ENCODE measurements around the gene CLIP2.
A peak's percentile ranks its signal among the peaks of the same experiment; 100 is the strongest.
"Not testable (repeated sequence)": the region's sequence is repeated elsewhere in the genome, so short reads cannot be mapped to it uniquely, and the experiment has no call there.

CLIP2 gene

DNA sequence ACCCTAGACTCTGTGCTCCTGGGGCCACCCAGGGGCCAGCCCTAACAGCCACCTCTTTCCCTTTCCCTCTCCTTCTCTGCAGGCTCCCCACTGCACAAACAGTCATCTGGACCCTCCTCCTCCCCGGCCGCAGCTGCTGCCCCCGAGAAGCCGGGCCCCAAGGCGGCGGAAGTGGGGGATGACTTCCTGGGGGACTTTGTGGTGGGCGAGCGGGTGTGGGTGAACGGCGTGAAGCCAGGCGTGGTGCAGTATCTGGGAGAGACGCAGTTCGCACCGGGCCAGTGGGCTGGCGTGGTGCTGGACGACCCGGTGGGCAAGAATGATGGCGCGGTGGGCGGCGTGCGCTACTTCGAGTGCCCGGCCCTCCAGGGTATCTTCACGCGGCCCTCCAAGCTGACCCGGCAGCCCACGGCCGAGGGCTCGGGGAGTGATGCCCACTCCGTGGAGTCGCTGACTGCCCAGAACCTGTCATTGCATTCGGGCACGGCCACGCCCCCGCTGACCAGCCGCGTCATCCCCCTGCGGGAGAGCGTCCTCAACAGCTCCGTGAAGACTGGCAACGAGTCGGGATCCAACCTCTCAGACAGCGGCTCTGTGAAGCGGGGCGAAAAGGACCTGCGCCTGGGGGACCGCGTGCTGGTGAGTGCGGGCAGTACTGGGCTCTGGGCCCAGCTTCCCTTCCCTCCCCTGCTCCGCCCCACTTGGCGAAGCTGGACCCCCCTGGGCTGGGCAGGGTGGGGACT, 49.3 kb downstream of the CLIP2 start:
- ATAC-seq, result no peak
- TF ChIP-seq, protein P1, sequence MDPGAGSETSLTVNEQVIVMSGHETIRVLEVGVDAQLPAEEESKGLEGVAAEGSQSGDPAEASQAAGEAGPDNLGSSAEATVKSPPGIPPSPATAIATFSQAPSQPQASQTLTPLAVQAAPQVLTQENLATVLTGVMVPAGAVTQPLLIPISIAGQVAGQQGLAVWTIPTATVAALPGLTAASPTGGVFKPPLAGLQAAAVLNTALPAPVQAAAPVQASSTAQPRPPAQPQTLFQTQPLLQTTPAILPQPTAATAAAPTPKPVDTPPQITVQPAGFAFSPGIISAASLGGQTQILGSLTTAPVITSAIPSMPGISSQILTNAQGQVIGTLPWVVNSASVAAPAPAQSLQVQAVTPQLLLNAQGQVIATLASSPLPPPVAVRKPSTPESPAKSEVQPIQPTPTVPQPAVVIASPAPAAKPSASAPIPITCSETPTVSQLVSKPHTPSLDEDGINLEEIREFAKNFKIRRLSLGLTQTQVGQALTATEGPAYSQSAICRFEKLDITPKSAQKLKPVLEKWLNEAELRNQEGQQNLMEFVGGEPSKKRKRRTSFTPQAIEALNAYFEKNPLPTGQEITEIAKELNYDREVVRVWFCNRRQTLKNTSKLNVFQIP (CRISPR knock-in tag; IDR thresholded peaks at IDR 0.05; ENCODE audit: borderline replicate concordance, low read depth), result no peak
- TF ChIP-seq, protein P2, sequence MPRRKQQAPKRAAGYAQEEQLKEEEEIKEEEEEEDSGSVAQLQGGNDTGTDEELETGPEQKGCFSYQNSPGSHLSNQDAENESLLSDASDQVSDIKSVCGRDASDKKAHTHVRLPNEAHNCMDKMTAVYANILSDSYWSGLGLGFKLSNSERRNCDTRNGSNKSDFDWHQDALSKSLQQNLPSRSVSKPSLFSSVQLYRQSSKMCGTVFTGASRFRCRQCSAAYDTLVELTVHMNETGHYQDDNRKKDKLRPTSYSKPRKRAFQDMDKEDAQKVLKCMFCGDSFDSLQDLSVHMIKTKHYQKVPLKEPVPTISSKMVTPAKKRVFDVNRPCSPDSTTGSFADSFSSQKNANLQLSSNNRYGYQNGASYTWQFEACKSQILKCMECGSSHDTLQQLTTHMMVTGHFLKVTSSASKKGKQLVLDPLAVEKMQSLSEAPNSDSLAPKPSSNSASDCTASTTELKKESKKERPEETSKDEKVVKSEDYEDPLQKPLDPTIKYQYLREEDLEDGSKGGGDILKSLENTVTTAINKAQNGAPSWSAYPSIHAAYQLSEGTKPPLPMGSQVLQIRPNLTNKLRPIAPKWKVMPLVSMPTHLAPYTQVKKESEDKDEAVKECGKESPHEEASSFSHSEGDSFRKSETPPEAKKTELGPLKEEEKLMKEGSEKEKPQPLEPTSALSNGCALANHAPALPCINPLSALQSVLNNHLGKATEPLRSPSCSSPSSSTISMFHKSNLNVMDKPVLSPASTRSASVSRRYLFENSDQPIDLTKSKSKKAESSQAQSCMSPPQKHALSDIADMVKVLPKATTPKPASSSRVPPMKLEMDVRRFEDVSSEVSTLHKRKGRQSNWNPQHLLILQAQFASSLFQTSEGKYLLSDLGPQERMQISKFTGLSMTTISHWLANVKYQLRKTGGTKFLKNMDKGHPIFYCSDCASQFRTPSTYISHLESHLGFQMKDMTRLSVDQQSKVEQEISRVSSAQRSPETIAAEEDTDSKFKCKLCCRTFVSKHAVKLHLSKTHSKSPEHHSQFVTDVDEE (CRISPR knock-in tag; IDR thresholded peaks at IDR 0.05), result no peak
- TF ChIP-seq RARB (CRISPR knock-in tag; IDR thresholded peaks at IDR 0.05), result no peak
- no peak for TF ChIP-seq CSDC2 (CRISPR knock-in tag; IDR thresholded peaks at IDR 0.05)
- TF ChIP-seq ESRRG (CRISPR knock-in tag; IDR thresholded peaks at IDR 0.05), result no peak
- TF ChIP-seq GLIS3 (CRISPR knock-in tag; IDR thresholded peaks at IDR 0.05), result no peak
- no peak for TF ChIP-seq PPARA (CRISPR knock-in tag; IDR thresholded peaks at IDR 0.05; ENCODE audit: borderline replicate concordance)
- TF ChIP-seq, protein P3, sequence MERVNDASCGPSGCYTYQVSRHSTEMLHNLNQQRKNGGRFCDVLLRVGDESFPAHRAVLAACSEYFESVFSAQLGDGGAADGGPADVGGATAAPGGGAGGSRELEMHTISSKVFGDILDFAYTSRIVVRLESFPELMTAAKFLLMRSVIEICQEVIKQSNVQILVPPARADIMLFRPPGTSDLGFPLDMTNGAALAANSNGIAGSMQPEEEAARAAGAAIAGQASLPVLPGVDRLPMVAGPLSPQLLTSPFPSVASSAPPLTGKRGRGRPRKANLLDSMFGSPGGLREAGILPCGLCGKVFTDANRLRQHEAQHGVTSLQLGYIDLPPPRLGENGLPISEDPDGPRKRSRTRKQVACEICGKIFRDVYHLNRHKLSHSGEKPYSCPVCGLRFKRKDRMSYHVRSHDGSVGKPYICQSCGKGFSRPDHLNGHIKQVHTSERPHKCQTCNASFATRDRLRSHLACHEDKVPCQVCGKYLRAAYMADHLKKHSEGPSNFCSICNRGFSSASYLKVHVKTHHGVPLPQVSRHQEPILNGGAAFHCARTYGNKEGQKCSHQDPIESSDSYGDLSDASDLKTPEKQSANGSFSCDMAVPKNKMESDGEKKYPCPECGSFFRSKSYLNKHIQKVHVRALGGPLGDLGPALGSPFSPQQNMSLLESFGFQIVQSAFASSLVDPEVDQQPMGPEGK (CRISPR knock-in tag; IDR thresholded peaks at IDR 0.05; ENCODE audit: borderline replicate concordance), result no peak
- no peak for TF ChIP-seq OSR1 (CRISPR knock-in tag; IDR thresholded peaks at IDR 0.05)
- no peak for TF ChIP-seq ZC3H10 (CRISPR knock-in tag; IDR thresholded peaks at IDR 0.05)
- TF ChIP-seq ARNTL (CRISPR knock-in tag; IDR thresholded peaks at IDR 0.05; ENCODE audit: borderline replicate concordance, low read depth), result no peak

DNA sequence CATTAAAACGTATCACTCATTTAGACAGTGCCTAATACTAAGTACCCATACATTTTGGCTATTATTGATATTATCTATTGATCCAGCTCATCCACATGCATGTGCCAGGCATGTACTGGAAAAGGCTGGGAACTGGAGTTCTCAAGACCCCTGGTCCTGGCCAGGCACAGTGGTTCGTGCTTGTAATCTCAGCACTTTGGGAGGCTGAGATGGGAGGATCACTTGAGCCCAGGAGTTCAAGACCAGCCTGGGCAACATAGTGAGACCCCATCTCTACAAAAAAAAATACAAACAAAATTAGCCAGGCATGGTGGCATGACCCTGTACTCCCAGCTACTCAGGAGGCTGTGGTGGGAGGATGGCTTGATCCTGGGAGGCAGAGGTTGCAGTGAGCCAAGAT, 50.4 kb downstream of the CLIP2 start:
- not testable (repeated sequence) for ATAC-seq

DNA sequence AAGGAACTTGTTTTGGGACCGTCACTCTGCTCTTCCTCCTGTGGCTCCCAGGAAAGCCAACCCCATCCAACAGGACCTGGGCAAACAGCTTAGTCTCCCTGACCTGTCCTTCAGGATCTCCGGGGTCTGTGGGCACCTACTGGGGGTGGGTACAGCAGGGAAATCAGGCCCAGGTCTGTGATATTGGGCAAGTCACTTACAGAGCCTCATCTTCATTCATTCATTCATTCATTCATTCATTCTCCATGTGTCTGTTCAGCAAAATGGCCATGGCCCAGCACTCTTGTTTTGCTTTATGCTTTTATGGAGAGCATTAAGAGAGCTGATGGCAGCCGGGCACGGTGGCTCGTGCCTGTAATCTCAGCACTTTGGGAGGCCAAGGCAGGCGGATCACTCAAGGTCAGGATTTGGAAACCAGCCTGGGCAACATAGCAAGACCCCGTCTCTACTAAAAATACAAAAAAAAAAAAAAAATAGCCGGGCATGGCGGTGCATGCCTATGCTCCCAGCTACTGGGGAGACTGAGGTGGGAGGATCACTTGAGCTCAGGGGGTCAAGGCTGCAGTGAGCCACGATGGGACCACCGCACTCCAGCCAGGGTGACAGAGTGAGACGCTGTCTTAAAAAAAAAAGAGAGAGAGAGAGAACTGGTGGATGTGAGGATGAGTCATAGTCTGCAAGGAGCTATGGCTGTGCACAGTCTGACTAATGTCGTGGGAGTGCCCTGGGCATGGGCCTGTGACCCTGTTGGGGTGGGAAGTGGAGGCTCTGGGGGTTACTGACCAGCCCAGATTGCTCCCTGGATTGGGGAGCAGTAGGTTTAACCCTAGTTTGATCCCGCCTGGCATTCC, 54.3 kb downstream of the CLIP2 start:
- TF ChIP-seq ZC3H10 (CRISPR knock-in tag; IDR thresholded peaks at IDR 0.05) (no peak), ARNTL (CRISPR knock-in tag; IDR thresholded peaks at IDR 0.05; ENCODE audit: borderline replicate concordance, low read depth) (no peak), ZNF565 (CRISPR knock-in tag; conservative IDR thresholded peaks at IDR 0.05; ENCODE audit: low read depth) (no peak), ESRRG (CRISPR knock-in tag; IDR thresholded peaks at IDR 0.05) (no peak), BACH2 (CRISPR knock-in tag; IDR thresholded peaks at IDR 0.05; ENCODE audit: borderline replicate concordance) (no peak), ZNF70 (CRISPR knock-in tag; IDR thresholded peaks at IDR 0.05) (no peak), PPARA (CRISPR knock-in tag; IDR thresholded peaks at IDR 0.05; ENCODE audit: borderline replicate concordance) (no peak), ZFP30 (CRISPR knock-in tag; IDR thresholded peaks at IDR 0.05) (no peak), SNAI2 (CRISPR knock-in tag; IDR thresholded peaks at IDR 0.05) (no peak)
- TF ChIP-seq, protein P4, sequence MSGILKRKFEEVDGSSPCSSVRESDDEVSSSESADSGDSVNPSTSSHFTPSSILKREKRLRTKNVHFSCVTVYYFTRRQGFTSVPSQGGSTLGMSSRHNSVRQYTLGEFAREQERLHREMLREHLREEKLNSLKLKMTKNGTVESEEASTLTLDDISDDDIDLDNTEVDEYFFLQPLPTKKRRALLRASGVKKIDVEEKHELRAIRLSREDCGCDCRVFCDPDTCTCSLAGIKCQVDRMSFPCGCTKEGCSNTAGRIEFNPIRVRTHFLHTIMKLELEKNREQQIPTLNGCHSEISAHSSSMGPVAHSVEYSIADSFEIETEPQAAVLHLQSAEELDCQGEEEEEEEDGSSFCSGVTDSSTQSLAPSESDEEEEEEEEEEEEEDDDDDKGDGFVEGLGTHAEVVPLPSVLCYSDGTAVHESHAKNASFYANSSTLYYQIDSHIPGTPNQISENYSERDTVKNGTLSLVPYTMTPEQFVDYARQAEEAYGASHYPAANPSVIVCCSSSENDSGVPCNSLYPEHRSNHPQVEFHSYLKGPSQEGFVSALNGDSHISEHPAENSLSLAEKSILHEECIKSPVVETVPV (CRISPR knock-in tag; IDR thresholded peaks at IDR 0.05), result no peak
- TF ChIP-seq, protein P5, sequence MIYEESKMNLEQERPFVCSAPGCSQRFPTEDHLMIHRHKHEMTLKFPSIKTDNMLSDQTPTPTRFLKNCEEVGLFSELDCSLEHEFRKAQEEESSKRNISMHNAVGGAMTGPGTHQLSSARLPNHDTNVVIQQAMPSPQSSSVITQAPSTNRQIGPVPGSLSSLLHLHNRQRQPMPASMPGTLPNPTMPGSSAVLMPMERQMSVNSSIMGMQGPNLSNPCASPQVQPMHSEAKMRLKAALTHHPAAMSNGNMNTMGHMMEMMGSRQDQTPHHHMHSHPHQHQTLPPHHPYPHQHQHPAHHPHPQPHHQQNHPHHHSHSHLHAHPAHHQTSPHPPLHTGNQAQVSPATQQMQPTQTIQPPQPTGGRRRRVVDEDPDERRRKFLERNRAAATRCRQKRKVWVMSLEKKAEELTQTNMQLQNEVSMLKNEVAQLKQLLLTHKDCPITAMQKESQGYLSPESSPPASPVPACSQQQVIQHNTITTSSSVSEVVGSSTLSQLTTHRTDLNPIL (CRISPR knock-in tag; IDR thresholded peaks at IDR 0.05; ENCODE audit: low read depth), result no peak
- TF ChIP-seq, protein P3 (CRISPR knock-in tag; IDR thresholded peaks at IDR 0.05; ENCODE audit: borderline replicate concordance), result no peak
- TF ChIP-seq, protein P2 (CRISPR knock-in tag; IDR thresholded peaks at IDR 0.05), result no peak
- ATAC-seq, result peak; percentile 91

Measured in SK-N-SH treated with all-trans-retinoic acid at 6 μM for 48 hours (cell line).